SU-DHL-6 (cell line): Measurements from ENCODE around the gene STK38.

ENCODE experiments used
- EZH2phosphoT487 ChIP-seq: fragments of 200-600 bp; sonication (generic), shearing (Covaris generic); conservative IDR thresholded peaks from 2 replicates; pipeline ENCODE4 v1.6.1; 2018; ENCODE audit warnings: mild to moderate bottlenecking, antibody characterized with exemption, low read length, moderate library complexity, mixed read lengths
- TF ChIP-seq, protein P1 (sequence below): fragments of 200-600 bp; sonication (generic); IDR thresholded peaks from one replicate; pipeline ENCODE4 v1.5.1; 2017; ENCODE audit warnings: antibody characterized with exemption, mild to moderate bottlenecking, low read length, moderate library complexity; ENCODE audit not compliant: insufficient read depth, poor library complexity, severe bottlenecking

- TF ChIP-seq, protein P1, sequence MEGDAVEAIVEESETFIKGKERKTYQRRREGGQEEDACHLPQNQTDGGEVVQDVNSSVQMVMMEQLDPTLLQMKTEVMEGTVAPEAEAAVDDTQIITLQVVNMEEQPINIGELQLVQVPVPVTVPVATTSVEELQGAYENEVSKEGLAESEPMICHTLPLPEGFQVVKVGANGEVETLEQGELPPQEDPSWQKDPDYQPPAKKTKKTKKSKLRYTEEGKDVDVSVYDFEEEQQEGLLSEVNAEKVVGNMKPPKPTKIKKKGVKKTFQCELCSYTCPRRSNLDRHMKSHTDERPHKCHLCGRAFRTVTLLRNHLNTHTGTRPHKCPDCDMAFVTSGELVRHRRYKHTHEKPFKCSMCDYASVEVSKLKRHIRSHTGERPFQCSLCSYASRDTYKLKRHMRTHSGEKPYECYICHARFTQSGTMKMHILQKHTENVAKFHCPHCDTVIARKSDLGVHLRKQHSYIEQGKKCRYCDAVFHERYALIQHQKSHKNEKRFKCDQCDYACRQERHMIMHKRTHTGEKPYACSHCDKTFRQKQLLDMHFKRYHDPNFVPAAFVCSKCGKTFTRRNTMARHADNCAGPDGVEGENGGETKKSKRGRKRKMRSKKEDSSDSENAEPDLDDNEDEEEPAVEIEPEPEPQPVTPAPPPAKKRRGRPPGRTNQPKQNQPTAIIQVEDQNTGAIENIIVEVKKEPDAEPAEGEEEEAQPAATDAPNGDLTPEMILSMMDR, result no peak
- TF ChIP-seq EZH2phosphoT487, result no peak
These were observed 101.7 kb downstream of the STK38 start for GRCh38 chr6:36445621-36446020.
